ENCODE data around the gene MGME1.
"Not testable (repeated sequence)": the region's sequence is repeated elsewhere in the genome, so short reads cannot be mapped to it uniquely, and the experiment has no call there.

MGME1 gene

GRCh38 chr20:17995967-17996819 is 27.4 kb downstream of the MGME1 start:
- peak; percentile 72 for DNase-seq

GRCh38 chr20:17998446-17998845 is 29.6 kb downstream of the MGME1 start:
- no peak for DNase-seq

GRCh38 chr20:17999566-17999965 is 30.7 kb downstream of the MGME1 start:
- DNase-seq = no peak

GRCh38 chr20:18001131-18001921 is 32.5 kb downstream of the MGME1 start:
- peak; percentile 35 for DNase-seq

- DNase-seq = no peak
Observed at GRCh38 chr20:18003897-18004296, 35.1 kb downstream of the MGME1 start.

- peak; percentile 12 for DNase-seq
Observed at GRCh38 chr20:18004384-18005031, 35.7 kb downstream of the MGME1 start.

GRCh38 chr20:18005170-18005989 is 36.6 kb downstream of the MGME1 start:
- DNase-seq = no peak

- DNase-seq = no peak
Observed at GRCh38 chr20:18005990-18006364, 37.2 kb downstream of the MGME1 start.

- DNase-seq = no peak
Observed at GRCh38 chr20:18006684-18007083, 37.9 kb downstream of the MGME1 start.

GRCh38 chr20:18007534-18008292 is 38.9 kb downstream of the MGME1 start:
- no peak for DNase-seq

GRCh38 chr20:18009116-18009515 is 40.3 kb downstream of the MGME1 start:
- no peak for DNase-seq

GRCh38 chr20:18011482-18011881 is 42.7 kb downstream of the MGME1 start:
- DNase-seq = no peak

GRCh38 chr20:18011951-18012645 is 43.3 kb downstream of the MGME1 start:
- DNase-seq = no peak

GRCh38 chr20:18012901-18013300 is 44.1 kb downstream of the MGME1 start:
- DNase-seq = no peak

- DNase-seq = no peak
Observed at GRCh38 chr20:18014411-18014810, 45.6 kb downstream of the MGME1 start.

GRCh38 chr20:18016772-18017171 is 48.0 kb downstream of the MGME1 start:
- no peak for DNase-seq

- no peak for DNase-seq
Observed at GRCh38 chr20:18018100-18018499, 49.3 kb downstream of the MGME1 start.

GRCh38 chr20:18019068-18019467 is 50.2 kb downstream of the MGME1 start:
- DNase-seq = no peak

GRCh38 chr20:18020931-18021330 is 52.1 kb downstream of the MGME1 start:
- no peak for DNase-seq

- DNase-seq = no peak
Observed at GRCh38 chr20:18024606-18025127, 55.8 kb downstream of the MGME1 start.

- not testable (repeated sequence) for DNase-seq
Observed at GRCh38 chr20:18027011-18027410, 58.2 kb downstream of the MGME1 start.
